Urothelium cell line (cell line): Measurements from ENCODE around the gene GPATCH2.
A peak's percentile ranks its signal among the peaks of the same experiment; 100 is the strongest.
"Not testable (repeated sequence)": the region's sequence is repeated elsewhere in the genome, so short reads cannot be mapped to it uniquely, and the experiment has no call there.

Experiments
- DNase-seq: peaks from one replicate; pipeline ENCODE4 v3.0.0; 2011; ENCODE audit warnings: low spot score, mixed read lengths
- FAIRE-seq: peaks from 2 replicates; lab custom pipeline; 2011; peaks lifted over from hg19 to GRCh38; lab: Jason Lieb, UNC

GPATCH2 gene

DNA sequence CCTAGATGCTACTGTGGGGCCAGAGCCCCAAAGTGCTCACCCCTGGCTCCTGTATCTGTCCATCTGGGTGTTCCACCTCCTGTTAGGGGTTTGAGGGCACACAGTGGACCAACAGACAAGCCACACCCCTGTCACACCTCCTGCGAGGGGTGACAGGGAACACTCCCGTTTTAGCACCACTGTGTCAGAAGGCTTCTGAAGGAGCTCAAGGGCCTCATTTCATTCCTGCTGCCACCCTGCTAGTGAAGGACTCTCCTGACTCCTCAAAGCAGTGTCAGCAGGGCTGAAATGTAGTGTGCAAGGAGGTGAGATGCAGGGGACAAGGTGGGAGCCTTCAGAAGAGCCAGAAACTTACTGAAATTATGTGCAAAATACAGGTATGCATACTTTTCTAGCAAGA, 174.6 kb downstream of the GPATCH2 start:
- DNase-seq (no peak), FAIRE-seq (no peak)

DNA sequence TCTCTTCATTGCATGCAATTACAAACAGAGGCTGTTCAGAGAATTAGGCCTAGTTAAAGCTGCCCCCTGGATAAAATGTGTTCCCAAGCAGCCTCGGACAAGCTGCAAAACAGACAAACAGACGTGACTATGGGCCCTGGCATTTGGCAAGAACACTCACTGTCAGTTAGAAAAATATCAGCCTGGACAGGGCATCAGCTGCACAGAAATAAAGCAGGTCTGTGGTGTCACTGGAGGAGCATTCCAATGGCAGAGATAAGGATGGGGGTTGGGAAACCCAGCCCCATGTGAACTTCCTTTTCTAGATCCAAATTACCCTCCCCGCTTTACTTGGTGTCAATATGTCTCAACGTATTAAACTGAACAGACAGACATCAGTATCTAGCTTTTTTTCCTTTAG, 177.1 kb downstream of the GPATCH2 start:
- no peak for DNase-seq

DNA sequence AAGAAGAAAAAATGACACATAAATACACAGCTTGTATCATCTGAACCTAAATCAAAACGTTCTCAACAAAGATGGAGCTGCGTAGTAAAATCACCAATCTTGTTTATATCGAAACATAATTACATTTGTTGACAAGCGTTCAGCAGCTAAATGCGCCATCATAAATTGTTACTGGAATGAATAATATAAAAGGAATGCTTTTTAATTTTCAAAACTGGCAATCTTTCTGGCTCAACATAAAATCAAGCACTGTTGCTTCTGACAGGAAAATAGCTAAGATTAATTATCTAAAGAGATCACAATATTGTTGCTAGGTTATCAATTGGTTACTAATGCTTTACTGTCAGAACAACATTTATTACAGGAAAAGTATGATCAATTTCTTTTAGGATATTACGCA, 181.5 kb downstream of the GPATCH2 start:
- DNase-seq (no peak), FAIRE-seq (no peak)

More for the DNA sequence above, 177.1 kb downstream of the GPATCH2 start:
- no peak for FAIRE-seq

DNA sequence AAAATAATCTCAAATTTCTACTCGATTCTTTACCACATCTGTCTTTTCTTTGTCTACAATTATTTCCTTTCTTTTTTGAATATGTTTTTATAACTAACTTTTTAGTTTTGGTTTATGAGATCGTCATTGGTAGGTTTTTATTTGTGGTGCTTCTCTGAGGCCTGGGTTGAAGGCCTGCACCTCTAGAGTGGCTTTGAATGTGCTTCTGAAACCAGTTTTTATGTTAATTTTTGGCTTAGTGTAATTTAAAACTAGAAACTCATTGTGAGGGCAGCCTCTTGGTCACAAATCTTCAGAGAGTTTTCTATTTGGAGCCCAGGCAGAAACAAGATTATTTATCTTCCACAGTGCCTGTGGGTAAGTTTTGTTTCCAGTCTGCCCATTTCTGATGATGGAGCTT, 187.0 kb downstream of the GPATCH2 start:
- FAIRE-seq (no peak), DNase-seq (no peak)

DNA sequence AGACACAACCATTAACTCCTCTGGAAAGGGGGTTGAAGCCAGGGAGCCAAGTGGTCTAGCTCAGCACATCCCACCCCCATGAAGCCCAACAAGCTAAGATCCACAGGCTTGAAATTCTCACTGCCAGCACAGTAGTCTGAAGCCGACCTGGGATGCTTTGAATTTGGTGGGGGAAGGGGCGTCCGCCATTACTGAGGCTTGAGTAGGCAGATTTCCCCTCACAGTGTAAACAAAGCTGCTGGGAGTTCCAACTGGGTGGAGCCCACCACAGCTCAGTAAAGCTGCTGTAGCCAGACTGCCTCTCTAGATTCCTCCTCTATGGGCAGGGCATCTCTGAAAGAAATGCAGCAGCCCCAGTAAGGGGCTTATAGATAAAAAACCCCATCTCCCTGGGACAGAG, 193.5 kb downstream of the GPATCH2 start:
- DNase-seq (no peak), FAIRE-seq (no peak)

DNA sequence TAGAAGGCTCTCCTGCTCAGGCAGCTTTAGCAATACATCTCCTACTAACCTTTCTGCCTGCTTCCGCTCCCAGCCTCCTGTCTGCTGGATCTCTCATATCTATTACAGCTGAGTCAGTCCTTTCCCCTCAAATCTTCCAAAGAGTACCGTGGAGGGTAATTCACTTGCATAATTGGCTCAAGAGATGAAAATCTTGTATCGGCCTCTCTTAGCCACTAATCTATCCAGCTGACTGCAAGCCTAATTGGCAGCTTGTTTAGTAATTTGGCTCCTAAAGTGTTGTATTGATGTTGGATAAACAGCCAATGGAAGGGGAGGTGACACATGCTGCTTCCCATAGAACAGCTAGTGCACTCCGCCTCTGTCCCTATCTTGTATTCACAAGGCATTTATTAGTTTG, 195.7 kb downstream of the GPATCH2 start:
- FAIRE-seq (no peak), DNase-seq (no peak)

DNA sequence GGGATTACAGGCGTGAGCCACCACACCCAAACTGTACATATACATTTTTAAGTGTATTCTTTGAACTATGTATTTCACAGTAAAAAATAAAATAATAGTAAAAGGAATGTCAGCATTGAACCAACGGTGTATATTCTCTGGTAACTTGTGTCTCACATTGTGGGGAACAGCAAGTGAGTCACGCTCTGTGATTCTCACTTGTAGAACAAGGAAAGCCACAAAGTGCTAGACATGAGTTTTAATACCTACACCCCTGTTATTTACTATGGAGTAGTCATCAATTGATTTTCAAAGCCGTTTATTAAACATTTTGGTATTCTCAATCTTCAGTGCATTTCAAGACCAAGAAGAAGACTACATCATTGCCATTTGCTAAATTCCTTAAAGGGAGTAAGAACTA, 197.2 kb downstream of the GPATCH2 start:
- DNase-seq (no peak), FAIRE-seq (no peak)

DNA sequence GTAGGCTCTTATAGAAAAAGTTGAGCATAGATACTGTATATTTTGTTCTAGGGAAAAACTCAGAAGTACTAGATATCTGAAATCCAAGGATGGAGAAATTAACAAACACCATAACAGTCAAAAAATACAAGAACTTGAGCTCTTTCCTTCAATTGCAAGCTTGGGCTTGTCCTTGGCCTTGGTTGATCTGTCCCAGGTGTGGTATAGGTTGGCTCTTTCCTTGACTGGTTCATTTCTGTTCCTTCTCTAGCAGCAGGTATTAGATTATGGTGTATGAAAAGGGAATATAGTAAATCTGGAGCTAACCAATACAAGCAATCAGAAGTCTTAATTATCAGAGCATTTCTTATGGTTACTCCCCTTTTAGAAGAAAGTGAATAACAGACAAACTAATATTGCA, 198.6 kb downstream of the GPATCH2 start:
- no peak for DNase-seq
- FAIRE-seq: no peak

DNA sequence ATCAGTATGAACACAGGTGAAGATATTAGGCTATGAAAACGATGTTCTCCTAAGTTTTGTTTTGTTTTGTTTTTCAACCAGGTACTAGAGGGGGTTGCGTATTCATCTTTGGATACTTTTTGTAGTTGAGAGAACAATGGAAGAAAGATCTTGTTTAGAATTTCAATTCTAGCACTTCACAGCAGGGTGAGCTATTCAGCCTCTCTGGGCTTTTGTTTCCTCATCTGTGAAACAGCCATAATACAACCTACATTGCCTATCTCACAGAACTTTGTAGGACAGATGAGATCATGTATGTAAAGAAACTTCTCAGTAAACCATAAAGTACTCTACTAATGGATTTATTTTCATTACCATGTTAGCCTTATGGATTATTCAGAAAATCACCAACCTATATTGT, 199.5 kb downstream of the GPATCH2 start:
- no peak for DNase-seq
- FAIRE-seq: no peak

DNA sequence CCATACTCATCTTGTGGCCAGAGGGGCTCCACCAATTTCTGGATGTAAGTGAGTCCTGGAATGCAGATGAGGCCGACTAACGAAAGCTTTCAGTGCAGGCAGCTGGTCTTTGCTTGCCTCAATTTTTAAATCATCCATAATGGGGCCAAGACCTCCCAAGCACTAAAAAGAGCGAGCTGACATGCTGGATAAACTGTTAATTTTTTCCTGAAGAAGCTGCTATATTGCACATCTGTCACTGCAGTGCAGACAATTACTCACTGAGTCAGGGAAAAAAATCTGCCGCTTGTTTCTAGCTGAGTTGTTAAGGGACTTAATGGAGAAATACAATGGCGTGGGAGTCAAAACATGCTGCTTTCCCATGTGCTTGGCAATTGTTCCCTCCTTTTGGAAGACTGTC, 205.5 kb downstream of the GPATCH2 start:
- DNase-seq: no peak
- FAIRE-seq: no peak

DNA sequence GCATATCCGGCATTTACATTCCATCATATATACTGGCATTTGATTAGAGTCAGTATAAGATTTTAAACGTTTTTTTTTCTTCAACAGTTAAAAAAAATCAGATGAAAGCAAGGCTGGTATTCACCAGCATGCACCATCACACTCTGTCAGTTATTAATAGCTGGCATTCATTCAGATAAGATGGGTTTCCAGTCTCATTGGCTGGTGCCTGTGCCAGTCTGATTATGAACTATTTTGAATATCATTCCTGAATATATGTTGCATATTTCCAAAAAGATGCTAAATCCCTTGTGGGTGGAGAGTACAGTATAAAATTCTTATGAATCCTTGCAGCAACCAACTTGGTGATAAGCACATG, 211.7 kb downstream of the GPATCH2 start:
- no peak for FAIRE-seq
- DNase-seq: no peak

DNA sequence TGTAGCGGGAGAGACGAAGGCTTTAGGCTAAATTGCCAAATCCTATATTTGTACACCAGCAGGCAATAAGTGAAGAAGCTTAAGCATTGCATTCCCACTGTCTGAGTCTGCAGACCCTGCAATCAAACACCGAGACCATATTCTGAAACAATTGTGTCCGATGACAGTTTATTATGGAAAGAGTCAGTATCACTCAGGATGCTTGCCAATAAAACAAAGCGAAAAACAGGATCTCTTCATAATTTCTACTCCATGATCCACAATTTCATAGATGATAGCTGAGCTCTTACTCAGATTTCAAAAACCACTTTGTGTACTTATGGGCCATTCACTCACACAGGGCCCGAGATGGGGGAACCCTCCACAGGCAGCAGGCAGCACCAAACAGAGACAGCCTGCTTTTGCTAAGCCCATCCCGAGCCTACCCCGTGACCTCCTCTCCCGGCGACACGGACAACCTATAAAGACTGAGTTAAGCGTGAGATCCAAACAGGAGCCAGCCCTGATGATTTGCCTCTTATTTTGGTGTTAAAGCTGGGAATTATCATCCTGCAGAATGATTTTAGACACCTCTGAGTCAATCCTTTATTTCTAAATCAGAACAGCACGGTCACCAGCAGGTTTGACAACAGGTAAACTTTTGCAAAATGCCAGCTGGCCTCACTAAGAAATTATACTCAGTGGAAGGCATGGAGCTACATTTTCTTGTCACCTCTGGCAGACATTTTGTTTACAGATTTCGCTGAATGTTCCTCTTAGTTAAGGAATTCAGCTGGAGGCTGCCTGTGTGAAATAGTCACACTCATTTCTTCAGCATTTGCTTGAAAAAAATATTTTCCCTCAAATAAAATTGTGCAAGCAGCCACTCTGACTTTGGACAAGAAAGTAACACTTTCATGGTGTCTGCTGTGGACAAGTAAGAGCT, 212.4 kb downstream of the GPATCH2 start:
- DNase-seq: no peak
- FAIRE-seq: no peak

DNA sequence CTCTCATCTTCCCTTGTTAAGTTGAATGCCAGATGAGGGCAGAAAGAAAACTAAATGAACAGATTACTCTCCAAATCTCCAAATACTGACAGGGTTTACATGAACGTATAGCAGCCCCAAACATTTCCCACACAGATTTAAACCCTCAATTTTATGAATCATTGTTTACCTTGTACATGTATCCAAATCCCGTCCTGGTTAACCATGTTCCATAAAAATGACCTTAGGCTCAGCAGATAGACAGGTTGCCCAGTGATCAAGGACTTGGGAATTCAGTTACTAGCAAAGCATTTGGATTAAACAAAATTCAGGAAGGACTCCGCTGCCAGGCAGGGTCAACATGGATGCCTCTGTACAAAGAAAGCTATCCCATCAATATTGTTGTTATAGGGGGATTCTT, 213.5 kb downstream of the GPATCH2 start:
- no peak for FAIRE-seq
- no peak for DNase-seq

DNA sequence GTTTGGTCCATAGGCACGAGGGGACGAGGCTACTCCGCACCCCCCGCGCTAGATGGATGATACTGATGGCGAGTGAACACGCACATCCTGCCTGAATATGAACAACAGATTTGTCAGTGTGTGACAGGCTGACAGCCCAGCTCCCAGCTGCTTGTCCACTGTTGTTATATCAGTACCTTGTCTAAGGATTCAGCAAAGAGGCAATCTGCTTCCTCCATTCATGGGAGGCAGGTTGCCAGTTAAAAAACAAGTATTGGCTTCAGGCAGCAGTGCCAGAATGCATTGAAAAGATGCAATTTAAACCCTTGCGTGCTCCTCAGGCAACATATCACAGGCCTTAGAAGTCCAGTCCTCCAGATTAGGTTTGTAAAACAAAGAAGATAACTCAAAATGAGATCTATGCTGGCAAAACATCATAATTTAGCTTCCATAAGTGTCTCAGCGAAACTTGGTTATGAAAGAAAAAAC, 223.3 kb downstream of the GPATCH2 start:
- FAIRE-seq (no peak), DNase-seq (no peak)

DNA sequence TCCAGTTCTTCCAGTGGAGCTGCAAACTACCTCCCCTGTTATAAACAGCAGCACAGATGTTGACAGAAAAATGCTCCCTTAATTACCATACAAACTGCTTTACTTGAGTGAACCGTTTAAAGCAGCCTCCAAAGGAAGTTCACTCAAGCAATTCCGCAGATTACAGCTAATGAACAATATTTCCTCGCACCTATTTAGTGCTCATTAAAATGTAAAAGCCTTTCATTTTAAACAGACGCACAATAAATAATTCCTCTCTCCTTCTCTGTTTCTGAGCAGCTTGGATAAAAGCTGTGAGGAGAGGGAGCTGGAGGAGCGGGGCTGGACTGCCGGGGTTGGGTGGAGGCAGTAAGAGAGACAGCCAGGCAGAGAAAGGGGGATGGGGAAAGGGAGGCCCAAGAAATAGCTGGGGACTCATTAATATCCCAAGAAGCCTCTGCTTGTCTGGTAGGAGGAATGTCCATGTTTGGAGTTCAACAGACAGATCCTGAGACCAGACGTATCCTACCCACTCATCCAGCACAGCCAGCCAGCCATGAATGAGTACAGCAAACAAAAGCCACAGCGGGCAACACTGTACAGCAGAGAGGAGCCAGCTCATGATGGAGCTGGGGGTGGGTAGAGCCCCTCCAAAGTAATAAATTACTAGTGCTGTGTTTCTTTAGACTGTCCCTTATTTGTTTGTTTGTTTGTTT, 227.7 kb downstream of the GPATCH2 start:
- no peak for FAIRE-seq
- DNase-seq: no peak

DNA sequence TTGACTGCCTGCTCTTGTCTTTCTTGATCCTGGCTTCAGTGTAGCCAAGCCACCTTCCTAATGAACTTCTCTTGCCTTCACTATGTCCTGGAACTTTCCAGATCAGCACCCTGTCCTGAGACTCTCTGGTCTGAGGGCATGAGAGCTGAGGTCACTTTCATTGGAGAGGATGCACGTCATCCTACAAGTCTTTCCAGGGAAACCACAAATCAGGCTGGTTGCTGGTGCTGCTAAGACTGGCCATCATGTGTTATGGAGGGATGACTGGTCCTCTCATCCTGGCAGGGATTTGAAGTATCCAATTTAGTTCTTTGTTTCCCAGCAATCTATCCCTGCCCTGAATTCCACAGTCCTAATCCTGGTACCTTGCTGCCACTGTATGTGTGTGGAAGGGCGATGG, 228.6 kb downstream of the GPATCH2 start:
- DNase-seq: no peak
- FAIRE-seq: no peak

DNA sequence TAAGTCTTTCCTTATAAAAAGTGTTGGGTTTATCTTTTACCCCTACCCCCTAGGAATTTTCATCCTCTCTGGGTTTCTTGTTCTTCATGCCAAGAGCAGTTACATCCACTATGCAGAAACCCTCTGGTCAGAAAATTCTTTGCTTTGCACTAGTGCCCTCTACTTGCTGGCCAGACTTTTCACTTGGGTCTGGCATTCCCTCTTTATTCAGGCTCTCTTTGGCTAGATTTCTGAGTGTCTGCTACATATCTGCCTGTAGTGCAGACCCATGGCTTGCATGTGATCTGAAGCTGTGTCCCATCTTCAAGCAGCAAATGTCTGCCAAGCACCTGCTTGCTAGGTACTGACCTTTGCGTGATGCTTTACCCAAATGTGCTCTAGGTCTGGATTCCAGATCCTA, 237.0 kb downstream of the GPATCH2 start:
- peak; percentile 6 for DNase-seq

DNA sequence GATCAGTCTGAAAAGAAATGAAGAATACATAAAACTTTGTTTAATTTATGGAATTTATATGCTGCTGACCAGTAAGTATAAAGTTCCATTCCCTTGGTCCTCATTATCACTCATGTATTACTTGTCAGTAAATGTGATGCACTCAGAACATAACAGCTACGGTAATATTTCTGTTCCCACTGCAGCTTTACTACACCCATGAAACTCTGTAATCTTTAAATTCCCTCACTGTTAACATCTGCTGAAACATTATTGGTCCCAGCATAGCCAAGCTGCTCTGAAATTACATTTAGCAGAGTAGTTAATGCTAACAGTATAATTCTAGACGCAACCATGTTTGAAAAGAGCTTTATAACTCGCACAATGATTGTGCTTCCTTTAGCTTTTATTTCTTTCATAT, 238.4 kb downstream of the GPATCH2 start:
- DNase-seq (no peak), FAIRE-seq (no peak)

More for the DNA sequence above, 237.0 kb downstream of the GPATCH2 start:
- no peak for FAIRE-seq

DNA sequence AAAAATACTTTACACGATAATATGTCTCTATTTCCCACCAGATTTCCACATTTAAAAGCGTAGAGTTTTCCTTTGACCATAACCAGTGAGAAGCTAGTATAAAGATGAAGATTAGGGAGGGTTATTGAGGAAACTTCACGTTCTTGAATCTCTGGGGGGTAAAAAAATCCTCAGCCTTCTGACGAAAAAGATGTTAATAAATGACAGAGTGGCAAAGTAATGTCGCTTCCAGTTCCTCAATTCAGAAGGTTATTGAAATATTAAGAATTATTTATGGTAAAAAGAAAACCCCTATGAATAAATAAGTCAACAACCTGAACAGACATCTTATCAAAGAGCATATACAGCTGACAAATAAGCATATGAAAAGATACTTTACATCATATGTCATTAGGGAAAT, 241.0 kb downstream of the GPATCH2 start:
- no peak for DNase-seq
- no peak for FAIRE-seq

DNA sequence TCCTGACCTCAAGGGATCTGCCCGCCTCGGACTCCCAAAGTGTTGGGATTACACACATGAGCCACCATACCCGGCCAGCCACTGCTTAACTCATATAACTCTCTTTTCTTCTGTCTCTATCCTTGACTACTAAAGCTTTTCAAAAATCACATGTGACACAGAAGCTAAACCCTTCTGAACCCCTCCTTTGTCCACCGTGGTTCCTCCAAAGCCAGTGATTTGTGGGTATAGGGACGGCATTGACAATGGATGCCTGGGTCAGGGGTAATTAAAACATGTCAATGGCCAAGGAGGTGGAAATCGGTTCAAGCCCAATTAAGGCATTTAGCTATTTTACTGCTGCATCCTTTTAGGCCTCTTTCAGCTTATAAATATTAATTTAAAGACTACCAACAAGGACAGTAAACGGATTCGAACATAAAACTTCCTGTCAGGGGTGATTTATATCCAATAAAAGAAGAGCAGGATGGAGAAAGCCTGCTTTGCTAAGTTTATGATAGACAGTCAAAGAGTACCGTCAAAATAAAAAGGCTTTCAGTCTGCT, 242.3 kb downstream of the GPATCH2 start:
- no peak for DNase-seq
- FAIRE-seq: no peak

DNA sequence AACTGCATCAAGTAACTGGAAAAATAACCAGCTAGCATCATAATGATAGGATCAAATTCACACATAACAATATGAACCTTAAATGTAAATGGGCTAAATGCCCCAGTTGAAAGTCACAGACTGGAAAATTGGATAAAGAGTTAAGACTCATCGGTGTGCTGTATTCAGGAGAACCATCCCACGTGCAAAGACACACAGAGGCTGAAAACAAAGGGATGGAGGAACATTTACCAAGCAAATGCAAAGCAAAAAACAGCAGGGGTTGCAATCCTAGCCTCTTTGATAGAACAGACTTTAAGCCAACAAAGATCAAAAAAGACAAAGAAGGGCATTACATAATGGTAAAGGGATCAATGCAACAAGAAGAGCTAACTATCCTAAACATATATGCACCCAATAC, 249.1 kb downstream of the GPATCH2 start:
- DNase-seq, FAIRE-seq: not testable (repeated sequence)

DNA sequence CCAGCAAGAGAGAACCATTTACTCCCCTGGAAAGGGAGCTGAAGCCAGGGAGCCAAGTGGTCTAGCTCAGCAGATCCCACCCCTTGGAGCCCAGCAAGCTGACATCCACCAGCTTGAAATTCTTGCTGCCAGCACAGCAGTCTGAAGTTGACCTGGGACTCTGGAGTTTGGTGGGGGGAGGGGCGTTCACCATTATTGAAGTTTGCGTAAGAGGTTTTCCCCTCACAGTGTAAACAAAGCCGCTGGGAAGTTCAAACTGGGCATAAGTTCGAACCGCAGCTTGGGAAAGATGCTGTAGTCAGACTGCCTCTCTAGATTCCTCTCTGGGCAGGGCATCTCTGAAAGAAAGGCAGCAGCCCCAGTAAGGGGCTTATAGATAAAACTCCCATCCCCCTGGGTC, 251.1 kb downstream of the GPATCH2 start:
- not testable (repeated sequence) for DNase-seq, FAIRE-seq
